Activated CD4-positive, alpha-beta T cell treated with anti-CD3 and anti-CD28 coated beads, Interleukin-2, Interleukin-4, amounts not matched to agents 100 ng/mL and 50 ng/mL, durations not matched to agents 16 hours and 8 hours (primary cell): ENCODE data around the gene DAPK2.

Experiments
- DNase-seq: peaks from one replicate; pipeline ENCODE4 v3.0.0-alpha.2; 2020; ENCODE audit warnings: low spot score

DAPK2 gene

DNA sequence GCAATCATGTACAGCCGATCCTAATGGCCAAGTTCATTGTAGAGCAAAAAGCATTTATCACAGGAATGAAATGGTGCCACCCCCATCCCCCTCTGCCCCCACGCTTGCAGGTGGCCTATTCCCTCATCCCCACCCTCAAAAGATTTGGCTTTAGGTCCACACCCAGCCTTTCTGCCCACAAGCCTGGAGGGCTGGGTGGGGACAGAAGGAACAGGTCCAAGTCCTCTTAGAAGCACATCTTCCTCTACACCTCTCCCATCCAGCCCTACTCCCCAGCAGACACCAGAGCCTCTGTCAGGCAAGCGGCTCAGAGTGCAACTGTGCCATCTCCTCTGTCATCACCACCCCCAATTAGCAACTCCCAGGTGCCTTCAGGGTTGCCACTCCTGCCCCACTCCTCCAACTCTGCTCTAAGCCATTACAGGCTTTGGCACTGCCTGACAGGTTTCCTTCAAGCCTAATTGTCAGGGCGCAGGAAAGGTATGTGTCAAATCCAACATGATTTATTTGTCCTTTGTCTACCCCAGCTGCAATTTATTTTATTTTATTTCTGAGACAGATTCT lies 49.4 kb downstream of the DAPK2 start:
- DNase-seq: no peak

DNA sequence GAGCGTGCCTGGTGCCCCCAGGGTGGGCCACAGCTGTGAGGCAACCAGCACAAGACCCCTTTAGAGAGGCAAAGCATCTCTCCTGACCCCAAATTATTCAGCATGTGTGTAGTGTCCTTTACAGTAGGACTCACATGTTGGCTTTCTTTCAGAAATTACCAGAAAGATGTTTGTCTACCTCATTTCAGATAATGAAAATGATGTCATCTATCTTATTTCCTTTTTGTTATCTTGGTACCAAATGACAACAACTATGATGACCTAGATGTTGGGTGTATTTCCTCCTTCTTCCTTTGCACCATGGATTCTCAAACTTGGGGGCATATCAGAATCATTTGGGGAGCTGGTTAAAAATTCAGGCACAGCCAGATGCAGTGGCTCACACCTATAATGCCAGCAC lies 50.5 kb downstream of the DAPK2 start:
- DNase-seq: no peak

DNA sequence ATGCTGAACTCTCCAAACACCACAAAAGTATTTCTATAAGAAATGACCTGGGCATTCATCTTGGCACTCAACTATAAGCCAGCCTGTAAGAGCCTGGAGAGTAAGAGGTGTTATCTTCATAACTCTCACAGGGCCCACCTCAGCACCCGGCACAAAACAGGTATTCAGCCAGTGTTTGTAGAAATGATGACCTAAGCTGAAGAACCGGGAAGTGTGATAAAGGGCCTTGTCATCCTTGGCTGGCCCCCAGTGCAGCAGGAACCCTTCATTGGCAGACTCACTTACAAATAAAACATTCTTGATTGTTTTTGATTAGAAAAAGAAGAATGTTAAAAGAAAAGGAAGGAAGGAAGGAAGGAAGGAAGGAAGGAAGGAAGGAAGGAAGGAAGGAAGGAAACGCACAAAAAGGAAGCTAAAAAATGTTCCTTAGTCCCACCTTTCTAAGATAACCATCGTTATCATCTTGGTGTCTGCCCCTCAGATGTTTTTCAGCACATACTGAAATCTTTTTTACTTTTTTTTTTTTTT lies 52.1 kb downstream of the DAPK2 start:
- DNase-seq: no peak

DNA sequence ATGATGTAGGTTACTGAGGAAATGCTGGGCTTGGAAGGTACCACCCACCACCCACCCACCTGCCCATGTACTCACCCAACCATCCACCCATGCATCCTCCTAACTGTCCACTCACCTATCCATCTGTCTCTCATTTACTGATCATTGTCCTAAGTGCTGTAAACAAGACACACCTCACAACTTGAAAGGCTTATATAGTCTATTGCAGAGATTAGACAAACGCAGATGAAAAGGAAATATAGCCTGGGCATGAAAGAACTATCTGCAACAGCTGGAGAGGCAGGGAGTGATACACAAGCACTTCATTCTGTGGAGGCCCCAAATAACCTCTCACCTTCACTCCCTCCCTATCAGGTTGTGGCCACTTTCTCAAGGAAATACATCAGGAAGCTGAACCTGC lies 54.0 kb downstream of the DAPK2 start:
- no peak for DNase-seq

DNA sequence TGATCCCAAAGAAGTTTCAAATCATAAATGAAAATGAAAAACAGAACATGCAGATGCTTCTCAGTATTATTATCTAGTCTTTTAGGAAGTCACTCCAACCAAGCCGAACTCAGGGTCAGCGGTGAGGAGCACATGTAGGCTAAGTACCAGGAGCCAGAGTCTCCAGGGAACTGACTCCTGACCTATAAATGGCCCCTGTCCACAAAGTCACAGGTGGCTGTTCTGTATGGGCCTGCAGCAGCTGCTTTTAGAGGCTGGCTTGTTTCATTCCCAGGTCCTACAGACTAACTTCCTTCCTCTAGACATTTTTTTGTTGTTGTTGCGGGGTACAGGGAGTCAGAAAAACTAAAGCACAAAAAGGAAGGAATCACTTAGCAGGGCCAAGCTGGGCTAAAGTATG lies 54.6 kb downstream of the DAPK2 start:
- no peak for DNase-seq

DNA sequence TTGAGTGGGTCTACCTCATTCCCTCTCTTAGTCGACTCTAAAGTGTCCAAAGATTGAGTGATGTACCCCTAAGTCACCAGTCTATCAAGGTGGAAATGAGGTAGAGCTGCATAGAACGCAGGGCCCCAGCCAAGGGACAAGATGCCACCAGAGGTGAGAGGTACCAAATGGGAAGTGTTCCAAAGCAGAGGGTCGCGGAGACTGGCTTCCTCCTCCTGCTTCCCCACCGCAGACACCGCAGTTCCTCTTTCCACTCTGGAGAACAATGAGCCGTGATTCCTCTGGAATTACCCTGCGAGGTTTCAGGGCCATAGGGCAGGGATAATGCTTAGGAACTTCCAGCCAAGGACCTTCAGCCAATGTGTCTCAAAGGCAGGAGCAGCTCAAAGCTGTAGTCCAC lies 55.8 kb downstream of the DAPK2 start:
- DNase-seq: no peak

DNA sequence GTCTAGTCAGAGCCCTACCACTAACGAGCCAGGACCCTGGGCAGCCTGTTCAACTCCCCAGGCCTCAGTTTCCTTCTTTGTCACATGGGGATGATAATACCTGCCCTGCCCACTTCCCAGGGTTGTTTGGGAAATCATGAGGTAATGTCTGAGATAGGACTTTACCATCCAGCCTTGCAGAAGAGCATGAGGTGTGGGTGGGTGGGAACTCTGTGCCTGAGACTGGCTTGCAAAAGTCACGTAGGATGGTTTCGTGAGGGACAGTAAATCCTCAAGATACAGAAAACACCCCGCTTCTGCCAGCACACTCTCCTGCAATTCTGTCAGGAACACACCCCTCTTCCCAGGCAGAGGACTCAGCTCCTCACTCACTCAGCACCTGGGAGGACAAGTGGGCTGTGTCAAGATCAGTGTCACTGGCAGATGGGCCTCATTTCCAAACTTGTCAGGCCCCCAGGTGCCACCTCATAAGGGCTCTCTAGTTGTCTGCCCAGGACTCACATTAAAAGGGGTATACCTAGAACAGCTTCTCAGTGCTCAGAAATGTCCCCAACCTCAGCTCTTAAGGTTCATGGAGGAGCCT lies 58.4 kb downstream of the DAPK2 start:
- no peak for DNase-seq

DNA sequence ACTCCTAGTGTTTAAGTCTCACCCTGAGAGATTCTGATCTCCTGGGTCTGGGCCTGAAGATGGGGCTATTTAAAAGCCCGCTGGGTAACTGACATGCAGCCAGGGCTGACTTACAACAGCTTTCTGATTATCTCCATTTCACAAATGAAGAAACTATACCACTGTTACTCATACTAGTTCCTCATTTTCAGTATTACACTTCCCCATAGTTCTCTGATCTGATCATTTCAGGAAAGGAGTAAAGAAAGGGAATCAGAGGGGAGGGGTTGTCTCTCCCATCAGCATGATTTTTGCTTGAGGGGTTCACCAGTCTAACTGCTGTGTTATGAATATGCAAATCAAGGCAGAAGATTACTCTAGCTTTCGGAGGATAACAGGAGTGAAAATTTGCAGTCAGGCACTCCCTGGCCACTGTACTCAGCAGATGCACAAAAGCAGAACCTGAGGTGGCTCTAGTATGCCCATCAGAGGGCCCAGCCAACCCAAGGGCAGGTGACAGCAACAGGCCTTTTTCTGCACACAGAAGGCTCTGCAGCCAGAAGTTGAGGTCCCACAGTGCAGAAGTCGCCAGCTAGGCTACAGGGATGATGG lies 59.4 kb downstream of the DAPK2 start:
- peak; percentile 54 for DNase-seq

DNA sequence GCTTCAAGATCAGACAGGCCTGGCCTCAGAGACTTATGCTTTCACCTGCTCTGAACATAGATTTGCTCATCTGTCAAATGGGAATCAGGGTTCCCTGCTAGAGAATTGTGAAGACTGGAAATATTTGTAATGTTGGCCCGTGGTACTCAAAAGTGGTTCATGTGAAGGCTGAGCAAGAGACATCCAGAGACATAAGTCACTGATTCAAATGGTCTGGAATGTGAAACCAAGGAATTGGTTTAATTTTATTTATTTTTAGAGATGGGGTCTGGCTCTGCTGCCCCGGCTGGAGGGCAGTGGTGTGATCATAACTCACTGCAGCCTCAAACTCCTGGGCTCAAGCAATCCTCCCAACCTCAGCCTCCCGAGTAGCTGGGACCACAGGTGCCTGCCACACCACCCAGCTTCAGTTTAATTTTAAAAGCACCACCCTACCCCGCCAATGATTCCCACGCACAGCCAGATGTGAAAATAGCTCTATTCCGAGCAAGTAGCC lies 60.1 kb downstream of the DAPK2 start:
- DNase-seq: no peak

DNA sequence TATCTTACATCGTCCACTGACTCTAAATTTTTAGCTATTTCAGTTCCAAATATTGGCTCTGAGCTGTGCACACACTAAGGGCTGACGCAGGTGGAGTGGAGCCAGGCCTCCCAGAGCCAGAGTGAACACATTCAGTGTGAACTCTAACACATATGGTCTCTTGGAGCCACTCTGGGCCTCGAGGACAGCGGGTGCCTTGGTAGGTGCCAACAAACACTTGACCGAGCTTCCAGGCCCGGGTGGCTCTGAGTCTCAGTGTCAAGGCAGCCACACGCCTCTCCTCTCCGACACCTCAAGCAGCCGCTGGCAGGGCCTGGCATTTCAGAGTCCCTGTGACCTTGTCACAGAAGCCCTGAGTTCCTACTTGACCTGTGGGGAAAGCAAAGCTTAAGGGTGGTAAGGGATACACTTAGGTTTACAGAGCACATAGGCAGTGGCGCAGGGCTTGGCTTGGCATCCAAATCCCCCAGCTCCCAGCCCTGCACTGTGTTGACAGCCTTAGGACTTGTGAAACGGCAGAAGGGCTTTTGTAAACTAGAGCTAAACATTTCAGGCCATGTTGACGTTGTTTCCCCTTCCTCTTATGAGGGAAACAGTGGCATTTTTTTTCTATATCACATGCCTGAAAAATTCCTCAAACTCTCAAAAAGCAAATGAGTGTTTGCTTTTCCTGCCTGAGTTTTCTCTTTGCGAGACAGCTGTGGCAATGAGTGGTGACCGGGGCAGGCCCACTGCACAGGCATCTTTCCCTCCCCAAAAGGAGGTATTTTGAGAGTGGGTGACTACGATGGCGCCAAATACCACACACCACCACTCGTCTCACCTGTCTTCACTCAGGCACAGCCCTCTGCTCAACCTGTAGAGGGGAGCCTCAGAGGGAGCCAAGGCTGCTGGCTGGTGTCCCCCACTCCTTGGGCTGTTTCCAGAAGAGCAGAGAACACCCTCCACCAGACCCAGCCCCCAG lies 60.8 kb downstream of the DAPK2 start:
- no peak for DNase-seq

DNA sequence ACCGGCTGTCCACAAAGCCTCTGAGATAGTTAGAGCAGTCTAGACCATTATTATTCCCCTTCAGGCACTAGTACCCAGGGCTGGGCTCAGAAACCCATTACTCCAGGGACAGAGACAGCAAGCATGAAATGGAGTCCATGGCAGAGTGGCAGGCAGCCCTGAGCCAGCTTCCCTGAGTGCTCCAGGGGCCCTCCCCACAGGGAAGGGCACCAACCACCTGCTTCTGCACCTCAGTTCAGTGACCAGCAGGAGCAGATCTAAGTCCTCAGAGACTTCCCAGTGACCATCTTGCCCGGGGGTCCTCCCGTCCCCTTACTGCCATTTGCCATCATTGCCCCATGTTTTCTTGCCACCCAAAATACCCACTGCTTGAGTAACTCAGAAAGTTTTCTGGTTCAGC lies 62.0 kb downstream of the DAPK2 start:
- DNase-seq: no peak

DNA sequence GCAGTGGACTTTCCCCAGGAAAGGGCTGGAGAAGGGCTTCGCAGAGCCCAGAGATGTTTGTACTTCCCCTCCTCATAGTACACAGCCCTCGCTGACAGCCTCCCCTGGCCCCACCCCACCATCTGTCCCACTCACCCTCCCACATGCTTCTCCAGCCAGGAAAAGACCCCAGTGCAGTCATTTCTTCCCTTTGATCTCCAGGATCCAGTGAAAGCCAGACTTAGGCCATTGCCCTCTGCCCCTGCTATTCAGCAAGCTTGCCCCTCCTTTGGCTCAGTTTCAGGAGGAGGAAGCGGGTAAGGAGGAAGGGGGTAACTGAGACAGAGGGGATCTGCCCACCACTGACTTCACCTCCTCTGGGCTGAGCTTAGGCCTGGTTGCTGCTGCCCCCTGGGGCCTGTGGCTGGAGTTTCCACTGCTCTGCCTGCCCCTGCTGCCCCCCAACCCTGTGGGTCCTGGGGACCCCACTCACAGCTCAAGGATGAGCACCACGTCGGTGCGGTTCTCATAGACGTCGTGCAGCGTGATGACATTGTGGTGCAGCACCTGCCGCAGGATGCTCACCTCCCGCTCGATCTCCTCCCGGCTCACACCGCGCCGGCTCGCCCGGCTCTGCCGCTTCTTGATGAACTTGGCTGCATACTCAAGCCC lies 63.1 kb downstream of the DAPK2 start:
- no peak for DNase-seq

DNA sequence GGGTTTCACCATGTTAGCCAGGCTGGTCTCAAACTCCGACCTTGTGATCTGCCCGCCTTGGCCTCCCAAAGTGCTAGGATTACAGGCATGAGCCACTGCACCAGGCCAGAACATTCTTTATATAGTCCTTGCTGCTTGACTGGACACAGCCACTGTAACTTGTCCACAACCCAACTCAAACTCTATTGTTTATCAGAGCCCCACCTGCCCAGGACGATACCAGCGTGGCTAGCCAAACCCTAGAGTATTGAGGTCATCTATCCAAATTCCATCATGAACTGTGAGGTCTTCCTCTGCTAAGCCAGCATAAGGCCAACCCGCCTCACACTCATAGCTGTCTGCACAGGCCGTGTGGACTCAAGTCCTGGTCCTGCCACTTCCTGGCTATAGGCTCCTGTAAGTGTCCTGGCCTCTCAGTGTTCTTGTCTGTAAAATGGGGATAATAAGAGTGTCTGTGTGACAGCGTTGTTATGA lies 63.9 kb downstream of the DAPK2 start:
- no peak for DNase-seq

DNA sequence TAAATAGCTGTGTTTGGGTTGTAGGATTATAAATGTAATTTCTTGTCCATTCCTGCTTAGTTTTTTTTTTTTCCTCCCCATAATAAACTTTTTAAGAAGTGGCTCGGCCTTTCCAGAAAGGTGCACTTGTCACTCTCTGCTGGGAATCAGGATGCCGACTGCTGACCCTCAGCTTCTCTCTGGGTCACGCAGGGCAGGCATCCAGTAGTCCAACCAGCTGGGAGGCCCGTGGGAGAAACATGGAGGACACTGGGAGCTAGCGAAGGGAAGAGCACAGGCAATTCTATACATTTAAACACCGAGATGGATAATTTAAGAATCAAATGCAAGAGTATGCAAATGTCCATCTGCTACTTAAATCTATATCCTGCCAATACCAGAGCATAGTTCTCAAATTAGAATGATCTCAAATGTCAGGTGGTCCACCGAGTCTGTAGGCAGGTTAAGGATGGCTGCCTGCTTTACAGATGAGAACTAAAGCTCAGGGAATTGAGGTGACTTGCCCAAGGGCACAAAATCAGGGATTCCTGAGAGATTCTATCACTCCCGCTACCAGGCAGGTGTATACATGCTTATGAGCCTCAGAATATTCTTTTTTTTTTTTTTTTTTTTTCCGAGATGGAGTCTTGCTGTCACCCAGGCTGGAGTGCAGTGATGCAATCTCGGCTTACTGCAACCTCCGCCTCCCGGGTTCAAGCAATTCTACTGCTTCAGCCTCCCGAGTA lies 64.5 kb downstream of the DAPK2 start:
- DNase-seq: no peak

DNA sequence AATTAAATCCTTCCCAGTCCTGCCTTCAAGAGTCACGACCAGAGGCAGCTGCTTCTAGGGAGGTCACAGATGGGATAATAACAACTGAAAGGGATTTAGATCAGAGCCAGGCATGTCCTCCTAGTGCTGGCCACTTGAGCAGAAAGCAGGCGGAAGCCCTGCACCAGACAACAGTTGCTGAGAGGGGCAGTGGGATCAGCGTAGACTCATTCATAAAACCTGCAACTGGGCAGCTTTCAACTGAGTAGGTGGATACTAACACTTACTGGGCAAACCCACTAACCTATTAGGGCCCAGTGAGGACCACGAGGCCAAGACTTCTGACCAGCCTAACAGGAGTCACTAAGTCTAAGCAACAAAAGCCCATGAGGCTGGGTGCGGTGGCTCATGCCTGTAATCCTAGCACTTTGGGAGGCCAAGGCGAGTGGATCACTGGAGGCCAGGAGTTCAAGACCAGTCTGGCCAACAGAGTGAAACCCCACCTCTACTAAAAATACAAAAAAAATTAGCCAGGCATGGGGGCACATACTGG lies 67.0 kb downstream of the DAPK2 start:
- DNase-seq: no peak

DNA sequence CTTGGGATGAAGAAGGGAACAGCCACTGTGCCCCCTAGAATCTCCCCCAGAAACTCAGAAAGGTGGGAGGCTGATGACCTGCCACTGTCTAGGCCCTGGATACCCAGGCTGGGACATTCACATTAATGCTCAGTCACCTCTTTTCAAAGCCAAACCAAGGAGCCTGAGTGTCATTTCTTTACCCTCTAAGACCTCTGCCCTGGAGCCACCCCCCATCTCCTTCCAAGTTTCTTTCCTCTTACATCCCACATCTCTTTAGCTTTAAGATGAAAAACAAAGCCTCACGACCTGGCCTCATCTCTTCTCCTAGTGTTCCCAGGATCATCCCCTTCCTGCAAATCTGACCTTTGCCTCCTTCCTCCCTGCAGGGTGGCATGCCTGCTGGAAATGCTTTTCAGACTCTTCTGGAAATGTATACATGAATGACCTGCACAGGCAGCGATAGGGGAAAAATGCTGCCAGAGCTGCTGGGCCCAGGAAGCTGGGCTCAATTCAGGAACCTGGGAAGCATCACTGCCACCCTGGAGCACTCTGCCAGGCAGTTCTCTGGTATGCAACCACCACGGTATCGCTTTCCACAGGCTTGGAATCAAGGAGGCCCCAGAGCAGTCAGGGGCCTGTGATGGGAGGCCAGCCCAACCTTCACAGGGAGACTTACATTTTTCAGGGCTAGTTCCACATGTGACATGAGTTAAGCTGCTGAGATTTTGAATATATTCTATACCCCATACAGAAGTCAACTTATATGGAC lies 67.6 kb downstream of the DAPK2 start:
- no peak for DNase-seq

DNA sequence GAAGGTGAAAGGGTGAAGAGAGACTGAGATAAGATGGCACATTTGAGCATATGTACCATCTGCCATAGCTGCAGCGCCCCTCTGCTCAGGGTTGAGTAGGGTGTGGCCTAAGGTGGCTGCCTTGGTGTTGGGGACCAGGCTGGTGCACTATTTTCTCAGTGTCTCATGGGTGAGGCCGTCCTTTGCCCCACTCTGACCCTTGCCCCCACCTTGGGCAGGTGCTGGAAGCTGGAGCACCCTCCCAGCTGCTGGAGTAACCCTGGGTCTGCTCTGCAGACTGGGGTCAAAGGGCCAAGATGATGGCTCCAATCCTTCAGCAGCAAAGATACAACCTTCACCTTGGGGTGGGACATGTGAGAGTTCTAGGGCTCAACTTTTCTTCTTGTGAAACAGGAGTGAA lies 69.2 kb downstream of the DAPK2 start:
- DNase-seq: no peak

DNA sequence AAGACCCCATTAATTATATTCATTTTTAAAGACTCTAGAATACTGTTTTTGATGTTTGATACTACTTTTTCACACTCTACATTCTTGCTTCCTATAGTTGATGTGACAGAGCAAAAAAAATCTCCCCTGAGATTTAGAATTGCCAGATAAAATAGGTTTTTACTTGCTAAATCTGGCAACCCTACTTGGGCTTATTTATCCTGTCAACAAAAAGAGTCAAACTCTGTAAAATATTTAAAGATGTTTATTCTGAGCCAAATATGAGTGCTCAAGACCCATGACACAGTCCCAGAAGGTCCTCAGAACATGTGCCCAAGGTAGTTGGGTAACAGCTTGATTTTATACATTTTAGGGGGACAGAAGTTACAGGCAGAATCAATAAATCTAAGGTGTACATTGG lies 72.3 kb downstream of the DAPK2 start:
- DNase-seq: no peak

DNA sequence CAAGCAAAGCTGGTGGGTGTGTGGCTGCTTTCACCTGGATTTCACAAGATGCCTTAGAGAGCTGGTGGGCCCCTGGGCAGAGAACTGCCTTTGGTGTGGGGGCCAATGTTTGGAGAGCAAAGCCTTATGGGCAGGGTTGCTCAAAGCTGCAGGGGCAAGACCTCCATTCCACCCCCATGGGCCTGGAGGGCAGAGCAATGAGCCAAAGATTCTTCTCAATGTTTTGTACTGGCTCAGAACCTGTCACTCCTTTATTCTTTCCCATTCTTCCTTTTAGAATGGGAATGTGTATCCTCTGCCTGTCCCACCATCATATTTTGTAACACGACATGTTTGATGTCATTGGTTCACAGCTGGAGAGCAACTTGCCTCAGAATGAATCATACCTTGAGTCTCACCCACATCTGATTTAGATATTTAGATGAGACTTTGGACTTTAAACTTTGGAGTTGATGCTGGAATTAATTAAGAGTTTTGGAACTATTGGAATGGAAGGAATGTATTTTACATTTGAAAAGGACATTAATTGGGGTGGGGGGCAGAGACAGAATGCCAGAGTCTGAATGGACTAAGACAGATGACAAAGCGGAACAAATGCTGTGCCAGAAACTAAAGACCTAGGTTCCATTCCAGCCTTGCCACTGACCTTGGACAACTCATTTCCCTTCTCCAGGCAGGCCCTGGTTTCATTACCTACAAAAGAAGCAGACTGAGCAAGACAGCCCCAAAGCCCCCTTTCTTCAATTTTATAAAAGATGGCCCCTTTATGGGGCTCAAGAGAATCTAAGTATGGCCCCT lies 72.9 kb downstream of the DAPK2 start:
- no peak for DNase-seq
